Measurements from ENCODE around the gene MT3.

Gene MT3

DNA sequence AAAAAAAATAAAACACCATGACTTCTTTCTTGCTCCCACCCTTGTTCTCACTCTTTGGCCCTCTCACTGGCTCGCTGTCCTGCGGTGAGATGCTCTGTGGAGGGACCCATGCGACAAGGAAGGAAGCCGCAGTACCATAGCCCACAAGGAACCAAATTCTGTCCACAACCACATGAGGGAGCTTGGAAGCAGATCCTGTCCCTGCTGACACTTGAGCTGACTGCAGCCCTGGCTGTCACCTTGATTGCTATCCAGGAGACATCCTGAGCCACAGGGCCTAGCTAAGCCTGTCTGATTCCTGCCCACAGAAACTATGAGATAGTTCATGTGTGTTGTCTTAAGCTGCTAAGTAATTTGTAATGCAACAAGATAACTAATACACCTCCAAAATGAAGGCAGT, 14.3 kb downstream of the MT3 start (continued):
- TF ChIP-seq ZNF239 (tag by site-specific recombination; IDR thresholded peaks at IDR 0.05) (no peak), ZNF10 (tag by site-specific recombination; IDR thresholded peaks at IDR 0.05) (0 out of 2 replicates have a peak, but pooled peaks have one; percentile 23), ZNF707 (tag by site-specific recombination; IDR thresholded peaks at IDR 0.05) (no peak), ZNF274 (IDR thresholded peaks at IDR 0.05; ENCODE audit: low read length) (no peak), ZNF274 (tag by site-specific recombination; IDR thresholded peaks at IDR 0.05; ENCODE audit: borderline replicate concordance) (no peak), ZNF544 (tag by site-specific recombination; IDR thresholded peaks at IDR 0.05) (no peak), ZNF76 (tag by site-specific recombination; IDR thresholded peaks at IDR 0.05; ENCODE audit: borderline replicate concordance, low read depth) (no peak)
- TF ChIP-seq, protein P1, sequence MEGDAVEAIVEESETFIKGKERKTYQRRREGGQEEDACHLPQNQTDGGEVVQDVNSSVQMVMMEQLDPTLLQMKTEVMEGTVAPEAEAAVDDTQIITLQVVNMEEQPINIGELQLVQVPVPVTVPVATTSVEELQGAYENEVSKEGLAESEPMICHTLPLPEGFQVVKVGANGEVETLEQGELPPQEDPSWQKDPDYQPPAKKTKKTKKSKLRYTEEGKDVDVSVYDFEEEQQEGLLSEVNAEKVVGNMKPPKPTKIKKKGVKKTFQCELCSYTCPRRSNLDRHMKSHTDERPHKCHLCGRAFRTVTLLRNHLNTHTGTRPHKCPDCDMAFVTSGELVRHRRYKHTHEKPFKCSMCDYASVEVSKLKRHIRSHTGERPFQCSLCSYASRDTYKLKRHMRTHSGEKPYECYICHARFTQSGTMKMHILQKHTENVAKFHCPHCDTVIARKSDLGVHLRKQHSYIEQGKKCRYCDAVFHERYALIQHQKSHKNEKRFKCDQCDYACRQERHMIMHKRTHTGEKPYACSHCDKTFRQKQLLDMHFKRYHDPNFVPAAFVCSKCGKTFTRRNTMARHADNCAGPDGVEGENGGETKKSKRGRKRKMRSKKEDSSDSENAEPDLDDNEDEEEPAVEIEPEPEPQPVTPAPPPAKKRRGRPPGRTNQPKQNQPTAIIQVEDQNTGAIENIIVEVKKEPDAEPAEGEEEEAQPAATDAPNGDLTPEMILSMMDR (tag by site-specific recombination; IDR thresholded peaks at IDR 0.05): peak; percentile 53; the same call in 1 of the 2 replicates
- TF ChIP-seq, protein P2, sequence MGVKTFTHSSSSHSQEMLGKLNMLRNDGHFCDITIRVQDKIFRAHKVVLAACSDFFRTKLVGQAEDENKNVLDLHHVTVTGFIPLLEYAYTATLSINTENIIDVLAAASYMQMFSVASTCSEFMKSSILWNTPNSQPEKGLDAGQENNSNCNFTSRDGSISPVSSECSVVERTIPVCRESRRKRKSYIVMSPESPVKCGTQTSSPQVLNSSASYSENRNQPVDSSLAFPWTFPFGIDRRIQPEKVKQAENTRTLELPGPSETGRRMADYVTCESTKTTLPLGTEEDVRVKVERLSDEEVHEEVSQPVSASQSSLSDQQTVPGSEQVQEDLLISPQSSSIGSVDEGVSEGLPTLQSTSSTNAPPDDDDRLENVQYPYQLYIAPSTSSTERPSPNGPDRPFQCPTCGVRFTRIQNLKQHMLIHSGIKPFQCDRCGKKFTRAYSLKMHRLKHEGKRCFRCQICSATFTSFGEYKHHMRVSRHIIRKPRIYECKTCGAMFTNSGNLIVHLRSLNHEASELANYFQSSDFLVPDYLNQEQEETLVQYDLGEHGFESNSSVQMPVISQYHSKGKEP (tag by site-specific recombination; IDR thresholded peaks at IDR 0.05): 0 out of 2 replicates have a peak, but pooled peaks have one; percentile 36
- TF ChIP-seq, protein P3, sequence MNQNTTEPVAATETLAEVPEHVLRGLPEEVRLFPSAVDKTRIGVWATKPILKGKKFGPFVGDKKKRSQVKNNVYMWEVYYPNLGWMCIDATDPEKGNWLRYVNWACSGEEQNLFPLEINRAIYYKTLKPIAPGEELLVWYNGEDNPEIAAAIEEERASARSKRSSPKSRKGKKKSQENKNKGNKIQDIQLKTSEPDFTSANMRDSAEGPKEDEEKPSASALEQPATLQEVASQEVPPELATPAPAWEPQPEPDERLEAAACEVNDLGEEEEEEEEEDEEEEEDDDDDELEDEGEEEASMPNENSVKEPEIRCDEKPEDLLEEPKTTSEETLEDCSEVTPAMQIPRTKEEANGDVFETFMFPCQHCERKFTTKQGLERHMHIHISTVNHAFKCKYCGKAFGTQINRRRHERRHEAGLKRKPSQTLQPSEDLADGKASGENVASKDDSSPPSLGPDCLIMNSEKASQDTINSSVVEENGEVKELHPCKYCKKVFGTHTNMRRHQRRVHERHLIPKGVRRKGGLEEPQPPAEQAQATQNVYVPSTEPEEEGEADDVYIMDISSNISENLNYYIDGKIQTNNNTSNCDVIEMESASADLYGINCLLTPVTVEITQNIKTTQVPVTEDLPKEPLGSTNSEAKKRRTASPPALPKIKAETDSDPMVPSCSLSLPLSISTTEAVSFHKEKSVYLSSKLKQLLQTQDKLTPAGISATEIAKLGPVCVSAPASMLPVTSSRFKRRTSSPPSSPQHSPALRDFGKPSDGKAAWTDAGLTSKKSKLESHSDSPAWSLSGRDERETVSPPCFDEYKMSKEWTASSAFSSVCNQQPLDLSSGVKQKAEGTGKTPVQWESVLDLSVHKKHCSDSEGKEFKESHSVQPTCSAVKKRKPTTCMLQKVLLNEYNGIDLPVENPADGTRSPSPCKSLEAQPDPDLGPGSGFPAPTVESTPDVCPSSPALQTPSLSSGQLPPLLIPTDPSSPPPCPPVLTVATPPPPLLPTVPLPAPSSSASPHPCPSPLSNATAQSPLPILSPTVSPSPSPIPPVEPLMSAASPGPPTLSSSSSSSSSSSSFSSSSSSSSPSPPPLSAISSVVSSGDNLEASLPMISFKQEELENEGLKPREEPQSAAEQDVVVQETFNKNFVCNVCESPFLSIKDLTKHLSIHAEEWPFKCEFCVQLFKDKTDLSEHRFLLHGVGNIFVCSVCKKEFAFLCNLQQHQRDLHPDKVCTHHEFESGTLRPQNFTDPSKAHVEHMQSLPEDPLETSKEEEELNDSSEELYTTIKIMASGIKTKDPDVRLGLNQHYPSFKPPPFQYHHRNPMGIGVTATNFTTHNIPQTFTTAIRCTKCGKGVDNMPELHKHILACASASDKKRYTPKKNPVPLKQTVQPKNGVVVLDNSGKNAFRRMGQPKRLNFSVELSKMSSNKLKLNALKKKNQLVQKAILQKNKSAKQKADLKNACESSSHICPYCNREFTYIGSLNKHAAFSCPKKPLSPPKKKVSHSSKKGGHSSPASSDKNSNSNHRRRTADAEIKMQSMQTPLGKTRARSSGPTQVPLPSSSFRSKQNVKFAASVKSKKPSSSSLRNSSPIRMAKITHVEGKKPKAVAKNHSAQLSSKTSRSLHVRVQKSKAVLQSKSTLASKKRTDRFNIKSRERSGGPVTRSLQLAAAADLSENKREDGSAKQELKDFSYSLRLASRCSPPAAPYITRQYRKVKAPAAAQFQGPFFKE (tag by site-specific recombination; IDR thresholded peaks at IDR 0.05; ENCODE audit: borderline replicate concordance): no peak
- TF ChIP-seq, protein P4, sequence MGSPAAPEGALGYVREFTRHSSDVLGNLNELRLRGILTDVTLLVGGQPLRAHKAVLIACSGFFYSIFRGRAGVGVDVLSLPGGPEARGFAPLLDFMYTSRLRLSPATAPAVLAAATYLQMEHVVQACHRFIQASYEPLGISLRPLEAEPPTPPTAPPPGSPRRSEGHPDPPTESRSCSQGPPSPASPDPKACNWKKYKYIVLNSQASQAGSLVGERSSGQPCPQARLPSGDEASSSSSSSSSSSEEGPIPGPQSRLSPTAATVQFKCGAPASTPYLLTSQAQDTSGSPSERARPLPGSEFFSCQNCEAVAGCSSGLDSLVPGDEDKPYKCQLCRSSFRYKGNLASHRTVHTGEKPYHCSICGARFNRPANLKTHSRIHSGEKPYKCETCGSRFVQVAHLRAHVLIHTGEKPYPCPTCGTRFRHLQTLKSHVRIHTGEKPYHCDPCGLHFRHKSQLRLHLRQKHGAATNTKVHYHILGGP (tag by site-specific recombination; IDR thresholded peaks at IDR 0.05): no peak

DNA sequence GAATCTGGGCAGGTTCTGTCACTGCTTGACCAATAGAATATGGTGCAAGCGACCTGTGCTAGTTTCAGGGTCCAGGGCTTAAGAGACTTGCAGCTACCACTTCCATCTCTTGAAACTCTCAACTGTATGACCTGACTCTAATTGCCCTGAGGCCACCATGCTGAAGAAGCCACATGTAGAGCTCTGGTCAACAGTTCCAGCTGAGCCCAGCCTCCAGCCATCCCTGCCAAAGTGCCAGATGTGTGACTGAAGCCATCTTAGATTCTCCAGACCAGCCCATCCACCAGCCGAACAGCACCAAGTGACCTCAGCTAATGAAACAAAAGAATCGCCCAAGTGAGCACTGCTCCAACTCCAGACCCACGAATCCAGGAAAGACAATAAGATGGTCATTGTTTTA, 15.6 kb downstream of the MT3 start:
- no peaks in the 10 kb centered on the region for H3K36me3 ChIP-seq (ENCODE audit: control insufficient read depth in 2 of 2, insufficient read depth in 1 of 2, low read length in 2 of 2)
- H3K27ac ChIP-seq (ENCODE audit: extremely low read depth, low read depth, low read length): no peak overlapping the region
- POLR2A ChIA-PET: interaction anchor here (0.6 kb wide), 1 partner anchor 116 kb away, joined by 3 read pairs; no protein-coding TSS in a partner anchor
- peaks cover under 1% of the 10 kb centered on the region; the same call in 1 of the 2 replicates for H3K4me1 ChIP-seq (ENCODE audit: control insufficient read depth, insufficient read depth, low read length)
- no peaks in the 10 kb centered on the region for H3K9me3 ChIP-seq (ENCODE audit: control insufficient read depth, insufficient read depth, low read depth, low read length)
- no peak overlapping the region for H3K4me3 ChIP-seq (ENCODE audit: low read depth, low read length)
- CTCF ChIA-PET: interaction anchor here (0.8 to 6.0 kb wide), 6 partner anchors 9 to 97 kb away, joined by 3 to 66 read pairs (median 4); no protein-coding TSS in a partner anchor
- TF ChIP-seq ZNF785 (tag by site-specific recombination; IDR thresholded peaks at IDR 0.05) (no peak), OVOL3 (tag by site-specific recombination; IDR thresholded peaks at IDR 0.05) (no peak)

Data from HEK293 (cell line).